Karpas-422 (cell line): ENCODE results near the gene FBXL17. TPM values are rescaled to one million over a fixed set of nuclear protein-coding genes. Genes with fewer than 3 reads are reported as not detected.

Experiments used
- DNase-seq: peaks from one replicate; pipeline ENCODE4 v3.0.0-alpha.2; 2015
- H2AFZ ChIP-seq: fragments of 200-600 bp; sonication (generic); 2 replicates; pipeline ENCODE4 v1.6.1; 2014; ENCODE audit warnings: antibody characterized with exemption, low read length, mixed read lengths
- H3K27ac ChIP-seq: fragments of 200-600 bp; sonication (generic); 2 replicates; pipeline ENCODE4 v1.5.1; 2014; ENCODE audit warnings: mild to moderate bottlenecking, low read length, moderate library complexity
- H3K27me3 ChIP-seq: fragments of 200-600 bp; sonication (generic); 2 replicates; pipeline ENCODE4 v1.6.1; 2014; ENCODE audit warnings: low read length, mixed read lengths
- H3K36me3 ChIP-seq: fragments of 200-600 bp; sonication (generic); 2 replicates; pipeline ENCODE4 v1.6.1; 2014; ENCODE audit warnings: low read length, mixed read lengths; ENCODE audit not compliant: insufficient read depth
- H3K4me1 ChIP-seq: fragments of 200-600 bp; sonication (generic); 2 replicates; pipeline ENCODE4 v1.6.1; 2014; ENCODE audit warnings: mild to moderate bottlenecking, low read length, mixed read lengths
- H3K4me2 ChIP-seq: fragments of 200-600 bp; sonication (generic); 2 replicates; pipeline ENCODE4 v1.6.1; 2014; ENCODE audit warnings: low read length, low read depth, mild to moderate bottlenecking; ENCODE audit not compliant: poor library complexity, severe bottlenecking
- H3K4me3 ChIP-seq: fragments of 200-600 bp; sonication (generic); 2 replicates; pipeline ENCODE4 v1.5.1; 2014; ENCODE audit warnings: mild to moderate bottlenecking, antibody characterized with exemption, low read length, mixed read lengths
- H3K79me2 ChIP-seq: fragments of 200-600 bp; sonication (generic); 2 replicates; pipeline ENCODE4 v1.6.1; 2014; ENCODE audit warnings: mild to moderate bottlenecking, low read length, mixed read lengths
- H3K9ac ChIP-seq: fragments of 200-600 bp; sonication (generic); 2 replicates; pipeline ENCODE4 v1.6.0; 2014; ENCODE audit warnings: low read length
- H3K9me2 ChIP-seq: fragments of 200-600 bp; sonication (generic), shearing (Covaris generic); replicated peaks from 2 replicates; pipeline ENCODE4 v1.6.0; 2014; ENCODE audit warnings: mild to moderate bottlenecking, low read length, moderate library complexity; ENCODE audit not compliant: insufficient read depth
- H3K9me3 ChIP-seq: fragments of 300-700, 200-600 bp; sonication (generic); 2 replicates; pipeline ENCODE4 v1.6.1; 2014; ENCODE audit warnings: low read length, mixed read lengths
- H4K20me1 ChIP-seq: fragments of 200-600 bp; sonication (generic); 2 replicates; pipeline ENCODE4 v1.6.1; 2014; ENCODE audit warnings: mild to moderate bottlenecking, antibody characterized with exemption, low read length, low read depth; ENCODE audit not compliant: insufficient read depth
- total RNA-seq: library from RNA; depleted of rRNA; stranded (reverse); fragments of >200 nt; shearing (Covaris generic); gene quantifications from 2 replicates; pipeline ENCODE4 v1.2.3, GENCODE V29; 2014; ENCODE audit warnings: low replicate concordance

FBXL17 gene
- total RNA-seq, 1 experiment from 2014 or later = 26.9 TPM

GRCh38 chr5:107832746-107833145, 549.2 kb downstream of the FBXL17 start:
- Histone ChIP-seq H3K4me1 (no peaks in the 10 kb centered on the region), H3K27me3 (no peaks in the 10 kb centered on the region), H3K9me3 (no peaks in the 10 kb centered on the region), H3K27ac (no peak overlapping the region), H3K9ac (no peak overlapping the region), H3K36me3 (no peaks in the 10 kb centered on the region), H3K79me2 (no peaks in the 10 kb centered on the region), H3K9me2 (no peaks in the 10 kb centered on the region), H2AFZ (no peak overlapping the region), H3K4me3 (no peak overlapping the region), H4K20me1 (no peaks in the 10 kb centered on the region), H3K4me2 (no peak overlapping the region)
- no peak for DNase-seq

GRCh38 chr5:107831612-107832395, 550.1 kb downstream of the FBXL17 start:
- Histone ChIP-seq H4K20me1 (no peaks in the 10 kb centered on the region), H3K27me3 (no peaks in the 10 kb centered on the region), H3K36me3 (no peaks in the 10 kb centered on the region), H3K9me2 (no peaks in the 10 kb centered on the region), H3K79me2 (no peaks in the 10 kb centered on the region), H3K4me3 (no peak overlapping the region), H3K4me2 (no peak overlapping the region), H2AFZ (no peak overlapping the region), H3K4me1 (no peaks in the 10 kb centered on the region), H3K27ac (no peak overlapping the region), H3K9me3 (no peaks in the 10 kb centered on the region), H3K9ac (no peak overlapping the region)
- no peak for DNase-seq

DNA sequence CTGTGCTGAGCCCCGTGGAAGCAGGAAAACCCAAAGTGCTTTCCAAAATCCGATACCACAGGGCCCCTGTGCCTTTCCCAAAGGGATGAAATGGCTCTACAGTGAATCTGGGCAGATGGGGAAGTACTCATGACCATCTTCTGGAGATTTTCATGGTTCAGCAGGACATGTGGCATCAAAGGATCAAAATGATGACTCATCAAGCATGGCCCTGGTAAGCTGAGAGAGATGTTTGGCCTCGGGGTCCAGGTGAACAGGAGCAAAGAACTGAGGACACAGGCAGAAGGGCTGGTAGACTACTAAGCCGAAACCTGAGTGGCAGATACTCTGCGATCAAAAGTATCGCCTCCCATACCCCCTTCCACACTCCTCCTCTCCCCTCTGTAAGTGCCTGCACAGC, 551.1 kb downstream of the FBXL17 start:
- no peaks in the 10 kb centered on the region for H3K9me2 ChIP-seq
- DNase-seq = no peak
- H3K4me2 ChIP-seq = no peak overlapping the region
- no peaks in the 10 kb centered on the region for H3K4me1 ChIP-seq
- H3K9ac ChIP-seq = no peak overlapping the region
- H3K36me3 ChIP-seq = no peaks in the 10 kb centered on the region
- H3K9me3 ChIP-seq = no peaks in the 10 kb centered on the region
- no peaks in the 10 kb centered on the region for H4K20me1 ChIP-seq
- no peaks in the 10 kb centered on the region for H3K79me2 ChIP-seq
- no peaks in the 10 kb centered on the region for H3K27me3 ChIP-seq
- H2AFZ ChIP-seq = no peak overlapping the region
- H3K27ac ChIP-seq = no peak overlapping the region
- no peak overlapping the region for H3K4me3 ChIP-seq

DNA sequence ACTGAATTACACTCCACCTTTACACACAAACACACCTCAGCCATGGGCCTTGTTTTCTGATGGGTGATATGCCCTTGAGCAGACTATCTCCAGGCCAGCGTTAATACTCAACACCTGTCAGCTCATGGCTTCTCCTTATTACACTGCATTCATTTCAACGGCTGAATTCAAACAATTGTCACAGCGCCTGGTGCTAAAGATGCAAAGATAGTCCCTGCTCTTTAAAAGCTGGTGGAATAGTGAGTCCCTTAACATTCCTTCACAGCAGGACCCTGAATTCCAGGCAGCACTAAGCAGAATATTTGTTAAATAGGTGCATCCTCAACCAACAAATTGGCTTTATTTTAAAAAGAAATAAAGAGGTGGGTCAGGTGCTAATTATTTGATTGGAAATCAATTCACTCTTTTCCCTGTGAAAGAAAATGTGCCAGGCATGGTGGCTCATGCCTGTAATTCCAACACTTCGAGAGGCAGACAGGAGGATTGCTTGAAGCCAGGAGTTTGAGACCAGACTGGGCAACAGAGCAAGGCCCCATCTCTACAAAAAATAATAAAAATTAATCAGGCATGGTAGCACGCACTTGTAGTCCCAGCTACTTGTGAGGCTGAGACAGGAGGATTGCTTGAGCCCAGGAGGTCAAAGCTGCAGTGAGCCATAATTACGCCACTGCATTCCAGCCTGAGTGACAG, 555.4 kb downstream of the FBXL17 start:
- no peaks in the 10 kb centered on the region for H3K9me2 ChIP-seq
- DNase-seq = no peak

GRCh38 chr5:107824821-107825220, 557.1 kb downstream of the FBXL17 start:
- H3K4me1 ChIP-seq = no peaks in the 10 kb centered on the region
- H4K20me1 ChIP-seq = no peaks in the 10 kb centered on the region
- H3K27me3 ChIP-seq = no peaks in the 10 kb centered on the region
- H3K9ac ChIP-seq = no peak overlapping the region
- H3K4me2 ChIP-seq = no peak overlapping the region
- no peaks in the 10 kb centered on the region for H3K9me2 ChIP-seq
- H3K36me3 ChIP-seq = no peaks in the 10 kb centered on the region
- no peaks in the 10 kb centered on the region for H3K9me3 ChIP-seq
- DNase-seq = no peak
- H3K79me2 ChIP-seq = no peaks in the 10 kb centered on the region
- no peak overlapping the region for H2AFZ ChIP-seq
- no peak overlapping the region for H3K4me3 ChIP-seq
- no peak overlapping the region for H3K27ac ChIP-seq

More for the DNA sequence above, 555.4 kb downstream of the FBXL17 start:
- Histone ChIP-seq H2AFZ (no peak overlapping the region), H3K4me1 (no peaks in the 10 kb centered on the region), H3K4me3 (no peak overlapping the region), H4K20me1 (no peaks in the 10 kb centered on the region), H3K9ac (no peak overlapping the region), H3K27ac (no peak overlapping the region), H3K36me3 (no peaks in the 10 kb centered on the region), H3K4me2 (no peak overlapping the region), H3K9me3 (no peaks in the 10 kb centered on the region), H3K79me2 (no peaks in the 10 kb centered on the region), H3K27me3 (no peaks in the 10 kb centered on the region)

DNA sequence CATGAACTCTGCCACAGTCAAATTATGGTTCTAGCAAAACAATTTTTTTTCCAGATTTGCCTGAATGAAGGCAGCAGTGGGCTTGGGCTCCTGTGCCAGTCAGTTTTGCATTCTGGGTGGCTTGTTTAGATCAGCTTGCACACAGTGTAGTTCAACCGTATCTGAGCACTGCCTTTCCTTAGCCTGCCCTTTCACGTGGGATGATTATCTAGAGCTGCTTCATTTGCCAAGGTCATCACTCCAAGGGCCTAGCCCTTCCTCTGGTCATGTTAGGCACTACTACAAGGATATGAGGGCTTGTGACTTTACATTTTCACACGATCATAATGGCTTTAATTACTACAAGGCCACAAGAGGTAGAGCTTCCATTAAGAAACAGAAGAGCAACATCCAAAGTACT, 560.6 kb downstream of the FBXL17 start:
- no peak overlapping the region for H3K4me3 ChIP-seq
- H3K9ac ChIP-seq = no peak overlapping the region
- H3K27me3 ChIP-seq = no peaks in the 10 kb centered on the region
- no peak overlapping the region for H2AFZ ChIP-seq
- no peaks in the 10 kb centered on the region for H4K20me1 ChIP-seq
- no peaks in the 10 kb centered on the region for H3K79me2 ChIP-seq
- H3K36me3 ChIP-seq = no peaks in the 10 kb centered on the region
- no peak overlapping the region for H3K4me2 ChIP-seq
- no peaks in the 10 kb centered on the region for H3K9me2 ChIP-seq
- no peaks in the 10 kb centered on the region for H3K4me1 ChIP-seq
- no peak for DNase-seq
- no peak overlapping the region for H3K27ac ChIP-seq
- H3K9me3 ChIP-seq = no peaks in the 10 kb centered on the region

DNA sequence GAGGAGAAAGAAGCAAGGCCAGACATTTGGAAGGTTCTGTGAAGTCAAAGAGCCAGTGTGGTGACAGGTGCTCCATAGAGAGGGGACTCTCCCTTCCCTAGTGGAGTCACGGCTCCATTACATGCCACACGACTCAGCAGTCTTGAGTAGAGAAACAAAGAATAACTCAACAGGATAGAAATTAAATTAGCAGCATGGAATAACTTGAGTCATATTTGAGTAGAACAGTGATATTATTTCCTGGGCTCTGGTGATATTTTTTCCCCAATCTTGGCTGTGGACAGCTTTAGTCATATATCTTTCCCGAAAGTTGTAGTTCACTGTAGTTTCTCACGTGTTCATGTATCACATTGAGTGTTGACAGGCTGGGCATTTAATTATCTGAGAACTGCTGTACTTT, 561.5 kb downstream of the FBXL17 start:
- no peaks in the 10 kb centered on the region for H4K20me1 ChIP-seq

DNA sequence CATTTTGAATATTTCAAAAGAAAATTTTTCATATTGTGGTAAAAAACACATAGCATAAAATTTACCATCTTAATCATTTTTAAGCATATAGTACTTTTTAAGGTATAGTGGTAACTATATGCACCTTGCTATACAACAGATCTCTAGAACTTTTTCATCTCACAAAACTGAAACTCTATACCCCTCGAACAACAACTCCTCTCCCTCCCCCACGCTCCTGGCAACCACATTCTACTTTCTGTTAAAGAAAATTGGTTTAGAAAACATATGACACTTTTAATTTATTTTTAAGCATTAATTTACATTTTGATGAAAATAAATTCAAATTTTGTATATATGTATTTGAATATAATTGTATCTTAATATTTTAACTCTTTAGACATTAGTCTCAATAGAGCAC, 563.9 kb downstream of the FBXL17 start:
- H3K9me2 ChIP-seq = no peaks in the 10 kb centered on the region
- no peaks in the 10 kb centered on the region for H3K4me1 ChIP-seq
- no peak overlapping the region for H3K4me2 ChIP-seq
- no peaks in the 10 kb centered on the region for H3K79me2 ChIP-seq
- no peak overlapping the region for H3K27ac ChIP-seq
- no peaks in the 10 kb centered on the region for H3K9me3 ChIP-seq
- DNase-seq = no peak
- H3K9ac ChIP-seq = no peak overlapping the region
- H3K27me3 ChIP-seq = no peaks in the 10 kb centered on the region
- no peaks in the 10 kb centered on the region for H4K20me1 ChIP-seq
- H3K4me3 ChIP-seq = no peak overlapping the region
- H2AFZ ChIP-seq = no peak overlapping the region
- no peaks in the 10 kb centered on the region for H3K36me3 ChIP-seq

More for the DNA sequence above, 561.5 kb downstream of the FBXL17 start:
- Histone ChIP-seq H3K36me3 (no peaks in the 10 kb centered on the region), H3K27me3 (no peaks in the 10 kb centered on the region), H3K27ac (no peak overlapping the region), H3K79me2 (no peaks in the 10 kb centered on the region), H3K9ac (no peak overlapping the region), H2AFZ (no peak overlapping the region), H3K9me2 (no peaks in the 10 kb centered on the region), H3K4me3 (no peak overlapping the region), H3K4me2 (no peak overlapping the region), H3K4me1 (no peaks in the 10 kb centered on the region), H3K9me3 (no peaks in the 10 kb centered on the region)
- DNase-seq = no peak
